Measurements from ENCODE around the gene SIGLEC15. TPM values are rescaled to one million over a fixed set of nuclear protein-coding genes. Genes with fewer than 3 reads are reported as not detected.

Gene SIGLEC15
- polyA plus RNA-seq, 3 donors: 6.5 to 9.9 (median 7.8) TPM

GRCh38 chr18:45792506-45793263 is 32.8 kb upstream of the SIGLEC15 start:
- Mint-ChIP-seq H3K27me3 (ENCODE audit: low read depth in 3 of 3) (peaks cover 1 to 2% (median 2%) of the 10 kb centered on the region in 3 donors), H3K27ac (no peak overlapping the region), H3K4me1 (peaks cover 12% of the 10 kb centered on the region), H3K36me3 (no peaks in the 10 kb centered on the region), H3K4me3 (no peak overlapping the region), H3K9me3 (peaks cover 0 to 2% (median 0%) of the 10 kb centered on the region in 7 donors)
- Histone ChIP-seq H3K27ac (ENCODE audit: low read depth in 1 of 2, low read length in 2 of 2) (no peak overlapping the region), H3K9ac (ENCODE audit: insufficient read depth, low read length, poor library complexity, severe bottlenecking) (no peak overlapping the region), H3K9me3 (replicated peaks in 1 of 2; ENCODE audit: control insufficient read depth in 1 of 2, insufficient read depth in 1 of 2, low read length in 2 of 2) (no peaks in the 10 kb centered on the region), H3K27me3 (ENCODE audit: control insufficient read depth in 2 of 2, insufficient read depth in 2 of 2, low read length in 2 of 2) (no peaks in the 10 kb centered on the region), H3K4me1 (ENCODE audit: control insufficient read depth in 1 of 2, insufficient read depth in 2 of 2, low read length in 2 of 2) (peaks cover 3 to 9% of the 10 kb centered on the region in 2 donors), H3K4me2 (replicated peaks; ENCODE audit: extremely low read depth, low read length, poor library complexity, severe bottlenecking) (no peak overlapping the region), H4K20me1 (ENCODE audit: insufficient read depth, low read length) (no peaks in the 10 kb centered on the region), H3K4me3 (replicated peaks in 1 of 3; ENCODE audit: low read depth in 2 of 3, low read length in 3 of 3) (no peak overlapping the region), H3K36me3 (replicated peaks in 1 of 2; ENCODE audit: control insufficient read depth in 1 of 2, insufficient read depth in 2 of 2, low read length in 2 of 2) (no peaks in the 10 kb centered on the region), H3K79me2 (ENCODE audit: insufficient read depth, low read length) (no peaks in the 10 kb centered on the region), H2AFZ (ENCODE audit: insufficient read depth, low read depth, low read length, poor library complexity, severe bottlenecking) (no peak overlapping the region)
- no peak for DNase-seq
- TF ChIP-seq, protein P1, sequence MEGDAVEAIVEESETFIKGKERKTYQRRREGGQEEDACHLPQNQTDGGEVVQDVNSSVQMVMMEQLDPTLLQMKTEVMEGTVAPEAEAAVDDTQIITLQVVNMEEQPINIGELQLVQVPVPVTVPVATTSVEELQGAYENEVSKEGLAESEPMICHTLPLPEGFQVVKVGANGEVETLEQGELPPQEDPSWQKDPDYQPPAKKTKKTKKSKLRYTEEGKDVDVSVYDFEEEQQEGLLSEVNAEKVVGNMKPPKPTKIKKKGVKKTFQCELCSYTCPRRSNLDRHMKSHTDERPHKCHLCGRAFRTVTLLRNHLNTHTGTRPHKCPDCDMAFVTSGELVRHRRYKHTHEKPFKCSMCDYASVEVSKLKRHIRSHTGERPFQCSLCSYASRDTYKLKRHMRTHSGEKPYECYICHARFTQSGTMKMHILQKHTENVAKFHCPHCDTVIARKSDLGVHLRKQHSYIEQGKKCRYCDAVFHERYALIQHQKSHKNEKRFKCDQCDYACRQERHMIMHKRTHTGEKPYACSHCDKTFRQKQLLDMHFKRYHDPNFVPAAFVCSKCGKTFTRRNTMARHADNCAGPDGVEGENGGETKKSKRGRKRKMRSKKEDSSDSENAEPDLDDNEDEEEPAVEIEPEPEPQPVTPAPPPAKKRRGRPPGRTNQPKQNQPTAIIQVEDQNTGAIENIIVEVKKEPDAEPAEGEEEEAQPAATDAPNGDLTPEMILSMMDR (IDR thresholded peaks at IDR 0.05): no peak
- intact Hi-C loops (cut with micrococcal nuclease): no loop called here
- WGBS (ENCODE audit: insufficient coverage): 80% methylated on average over 1 of the region's 5 CpGs

GRCh38 chr18:45793264-45793965 is 32.1 kb upstream of the SIGLEC15 start:
- no peak overlapping the region for H3K4me2 ChIP-seq (replicated peaks; ENCODE audit: extremely low read depth, low read length, poor library complexity, severe bottlenecking)
- intact Hi-C loops (cut with micrococcal nuclease): no loop called here

More at GRCh38 chr18:45793264-45793965, 32.1 kb upstream of the SIGLEC15 start:
- Mint-ChIP-seq H3K4me3 (no peak overlapping the region), H3K36me3 (no peaks in the 10 kb centered on the region), H3K27me3 (ENCODE audit: low read depth in 3 of 3) (peaks cover 2% of the 10 kb centered on the region in 3 donors), H3K27ac (peak overlapping the region in 5 of 7 donors; percentile 3 to 70 (median 21)), H3K9me3 (peaks cover 0 to 2% (median 1%) of the 10 kb centered on the region in 7 donors), H3K4me1 (peaks cover 12% of the 10 kb centered on the region)
- Histone ChIP-seq H2AFZ (ENCODE audit: insufficient read depth, low read depth, low read length, poor library complexity, severe bottlenecking) (no peak overlapping the region), H3K4me3 (replicated peaks in 1 of 3; ENCODE audit: low read depth in 2 of 3, low read length in 3 of 3) (no peak overlapping the region), H3K36me3 (replicated peaks in 1 of 2; ENCODE audit: control insufficient read depth in 1 of 2, insufficient read depth in 2 of 2, low read length in 2 of 2) (no peaks in the 10 kb centered on the region), H3K9me3 (replicated peaks in 1 of 2; ENCODE audit: control insufficient read depth in 1 of 2, insufficient read depth in 1 of 2, low read length in 2 of 2) (no peaks in the 10 kb centered on the region), H3K27ac (ENCODE audit: low read depth in 1 of 2, low read length in 2 of 2) (no peak overlapping the region), H4K20me1 (ENCODE audit: insufficient read depth, low read length) (no peaks in the 10 kb centered on the region), H3K4me1 (ENCODE audit: control insufficient read depth in 1 of 2, insufficient read depth in 2 of 2, low read length in 2 of 2) (peaks cover 3 to 9% of the 10 kb centered on the region in 2 donors), H3K27me3 (ENCODE audit: control insufficient read depth in 2 of 2, insufficient read depth in 2 of 2, low read length in 2 of 2) (no peaks in the 10 kb centered on the region), H3K9ac (ENCODE audit: insufficient read depth, low read length, poor library complexity, severe bottlenecking) (no peak overlapping the region), H3K79me2 (ENCODE audit: insufficient read depth, low read length) (no peaks in the 10 kb centered on the region)
- WGBS (ENCODE audit: insufficient coverage): no CpG with 5 or more reads among the region's 4 CpGs
- TF ChIP-seq, protein P1 (IDR thresholded peaks at IDR 0.05): no peak
- peak; percentile 56 to 71 (median 66) for DNase-seq
